ENCODE data around the gene SLIT3.

DNA sequence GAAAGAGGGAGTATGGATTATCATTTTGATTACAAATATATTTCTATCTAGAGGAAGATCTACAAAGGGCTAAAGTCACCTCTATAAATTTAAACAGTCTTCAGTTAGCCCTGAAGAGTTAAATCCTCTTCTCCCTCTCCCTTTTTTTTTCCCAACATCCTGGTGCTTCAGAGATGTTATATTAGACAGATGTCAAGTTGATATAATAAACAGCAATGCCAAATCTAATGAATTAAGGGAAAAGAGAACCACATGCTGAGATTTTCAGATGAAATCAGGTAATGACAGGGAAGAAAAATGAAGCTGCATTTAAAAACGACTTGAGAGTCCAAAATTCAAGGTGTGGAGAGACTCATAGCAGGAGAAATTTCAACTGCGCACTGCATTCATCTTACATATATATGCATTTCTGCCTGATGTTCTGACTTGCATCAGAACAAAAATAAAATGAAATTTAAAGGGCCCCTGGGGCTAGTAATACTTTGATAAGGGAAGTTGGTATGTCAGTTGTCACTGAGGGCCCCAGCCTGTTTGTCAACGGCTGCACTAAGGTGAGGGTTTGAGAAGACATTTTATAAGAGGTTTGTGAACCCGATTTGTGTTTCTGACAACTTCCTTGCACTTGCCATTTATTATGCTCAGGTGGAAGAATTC is 382.9 kb downstream of the SLIT3 start:
- TF ChIP-seq, protein P1, sequence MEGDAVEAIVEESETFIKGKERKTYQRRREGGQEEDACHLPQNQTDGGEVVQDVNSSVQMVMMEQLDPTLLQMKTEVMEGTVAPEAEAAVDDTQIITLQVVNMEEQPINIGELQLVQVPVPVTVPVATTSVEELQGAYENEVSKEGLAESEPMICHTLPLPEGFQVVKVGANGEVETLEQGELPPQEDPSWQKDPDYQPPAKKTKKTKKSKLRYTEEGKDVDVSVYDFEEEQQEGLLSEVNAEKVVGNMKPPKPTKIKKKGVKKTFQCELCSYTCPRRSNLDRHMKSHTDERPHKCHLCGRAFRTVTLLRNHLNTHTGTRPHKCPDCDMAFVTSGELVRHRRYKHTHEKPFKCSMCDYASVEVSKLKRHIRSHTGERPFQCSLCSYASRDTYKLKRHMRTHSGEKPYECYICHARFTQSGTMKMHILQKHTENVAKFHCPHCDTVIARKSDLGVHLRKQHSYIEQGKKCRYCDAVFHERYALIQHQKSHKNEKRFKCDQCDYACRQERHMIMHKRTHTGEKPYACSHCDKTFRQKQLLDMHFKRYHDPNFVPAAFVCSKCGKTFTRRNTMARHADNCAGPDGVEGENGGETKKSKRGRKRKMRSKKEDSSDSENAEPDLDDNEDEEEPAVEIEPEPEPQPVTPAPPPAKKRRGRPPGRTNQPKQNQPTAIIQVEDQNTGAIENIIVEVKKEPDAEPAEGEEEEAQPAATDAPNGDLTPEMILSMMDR (IDR thresholded peaks at IDR 0.05; ENCODE audit: insufficient read depth, low read length) = no peak
- TF ChIP-seq POLR2AphosphoS5 (IDR thresholded peaks at IDR 0.05; ENCODE audit: low read depth) = no peak
- TF ChIP-seq, protein P2, sequence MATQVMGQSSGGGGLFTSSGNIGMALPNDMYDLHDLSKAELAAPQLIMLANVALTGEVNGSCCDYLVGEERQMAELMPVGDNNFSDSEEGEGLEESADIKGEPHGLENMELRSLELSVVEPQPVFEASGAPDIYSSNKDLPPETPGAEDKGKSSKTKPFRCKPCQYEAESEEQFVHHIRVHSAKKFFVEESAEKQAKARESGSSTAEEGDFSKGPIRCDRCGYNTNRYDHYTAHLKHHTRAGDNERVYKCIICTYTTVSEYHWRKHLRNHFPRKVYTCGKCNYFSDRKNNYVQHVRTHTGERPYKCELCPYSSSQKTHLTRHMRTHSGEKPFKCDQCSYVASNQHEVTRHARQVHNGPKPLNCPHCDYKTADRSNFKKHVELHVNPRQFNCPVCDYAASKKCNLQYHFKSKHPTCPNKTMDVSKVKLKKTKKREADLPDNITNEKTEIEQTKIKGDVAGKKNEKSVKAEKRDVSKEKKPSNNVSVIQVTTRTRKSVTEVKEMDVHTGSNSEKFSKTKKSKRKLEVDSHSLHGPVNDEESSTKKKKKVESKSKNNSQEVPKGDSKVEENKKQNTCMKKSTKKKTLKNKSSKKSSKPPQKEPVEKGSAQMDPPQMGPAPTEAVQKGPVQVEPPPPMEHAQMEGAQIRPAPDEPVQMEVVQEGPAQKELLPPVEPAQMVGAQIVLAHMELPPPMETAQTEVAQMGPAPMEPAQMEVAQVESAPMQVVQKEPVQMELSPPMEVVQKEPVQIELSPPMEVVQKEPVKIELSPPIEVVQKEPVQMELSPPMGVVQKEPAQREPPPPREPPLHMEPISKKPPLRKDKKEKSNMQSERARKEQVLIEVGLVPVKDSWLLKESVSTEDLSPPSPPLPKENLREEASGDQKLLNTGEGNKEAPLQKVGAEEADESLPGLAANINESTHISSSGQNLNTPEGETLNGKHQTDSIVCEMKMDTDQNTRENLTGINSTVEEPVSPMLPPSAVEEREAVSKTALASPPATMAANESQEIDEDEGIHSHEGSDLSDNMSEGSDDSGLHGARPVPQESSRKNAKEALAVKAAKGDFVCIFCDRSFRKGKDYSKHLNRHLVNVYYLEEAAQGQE (IDR thresholded peaks at IDR 0.05; ENCODE audit: insufficient replicate concordance, low read depth) = no peak
- TF ChIP-seq SPI1 (IDR thresholded peaks at IDR 0.05; ENCODE audit: borderline replicate concordance, low read depth) = no peak
